Measurements from ENCODE around the gene NFKBIB. TPM values are rescaled to one million over a fixed set of nuclear protein-coding genes. Genes with fewer than 3 reads are reported as not detected.

The NFKBIB gene
- total and polyA plus RNA-seq, 2 of the 8 experiments (the other 6 are each of a cell fraction or from before 2014, with no cell fraction given): 37.3 to 44.1 TPM

DNA sequence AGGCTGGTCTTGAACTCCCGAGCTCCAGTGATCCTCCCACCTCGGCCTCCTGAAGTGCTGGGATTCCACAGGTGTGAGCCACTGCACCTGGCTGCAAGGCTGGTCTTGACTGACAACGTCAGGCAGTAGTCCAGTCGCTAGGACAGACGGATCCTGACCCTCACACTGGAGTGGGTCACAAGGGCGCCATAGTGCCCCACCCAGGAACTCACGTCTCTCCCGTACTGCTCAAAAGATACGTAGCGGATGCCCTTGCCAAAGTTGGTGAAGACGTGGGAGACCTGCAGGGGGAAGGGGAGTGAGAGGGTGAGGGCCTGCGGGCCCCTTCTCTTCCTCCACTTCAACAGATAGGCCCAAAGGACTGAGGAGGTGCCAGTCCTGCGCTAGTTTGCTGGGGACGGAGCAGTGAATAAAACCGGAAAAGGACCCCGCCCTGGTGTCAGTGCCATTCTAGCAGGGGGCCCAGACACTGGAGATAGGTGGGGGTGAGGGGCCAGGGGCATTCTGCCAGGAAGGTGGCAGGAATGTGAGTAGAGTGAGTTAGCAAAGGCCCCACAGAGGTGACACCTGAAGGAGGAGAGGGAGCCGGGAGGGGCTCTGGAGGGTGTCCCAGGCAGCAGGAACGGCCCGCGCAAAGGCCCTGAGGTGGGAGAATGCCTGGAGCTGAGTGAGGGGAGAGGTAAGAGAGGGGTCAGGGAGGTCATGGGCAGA lies 42.9 kb downstream of the NFKBIB start:
- no peak overlapping the region for H3K14ac ChIP-seq (ENCODE audit: insufficient read length)
- peaks cover 0 to 4% (median 0%) of the 10 kb centered on the region in 4 experiments; a peak in 2 of 8 replicates for H3K36me3 ChIP-seq (ENCODE audit: control insufficient read depth in 2 of 4, insufficient read depth in 4 of 4, low read length in 3 of 4)
- H2AFZ ChIP-seq (ENCODE audit: low read length): no peak overlapping the region
- no peaks in the 10 kb centered on the region for H3K23me2 ChIP-seq (ENCODE audit: low read depth, low read length)
- no peaks in the 10 kb centered on the region for H3K4me1 ChIP-seq (replicated peaks in 1 of 4; ENCODE audit: control insufficient read depth in 3 of 4, insufficient read depth in 4 of 4, low read length in 3 of 4)
- no peak overlapping the region for H2AK5ac ChIP-seq (ENCODE audit: low read depth, low read length)
- no peak overlapping the region for H3K9ac ChIP-seq (replicated peaks in 1 of 4; ENCODE audit: extremely low read depth in 1 of 4, low read depth in 3 of 4, low read length in 3 of 4)
- CTCF ChIA-PET (ENCODE audit: partially characterized antibody): interaction anchor here (14.5 kb wide), 1 partner anchor 9 kb away, joined by 120 read pairs; the partner anchor contains the start of genes MRPS12 and SARS2
- no peak overlapping the region for H3K4me3 ChIP-seq (ENCODE audit: extremely low read depth in 1 of 4, insufficient read depth in 2 of 4, low read depth in 3 of 4, low read length in 4 of 4)
- no peak overlapping the region for H2BK5ac ChIP-seq (ENCODE audit: low read depth, low read length)
- H4K20me1 ChIP-seq (replicated peaks in 1 of 2; ENCODE audit: control insufficient read depth in 1 of 2, insufficient read depth in 2 of 2, low read length in 2 of 2): no peaks in the 10 kb centered on the region
- no peak overlapping the region for H3K4ac ChIP-seq (replicated peaks; ENCODE audit: insufficient read length, low read depth, low read length)
- no peak for FAIRE-seq
- no peak overlapping the region for H2BK120ac ChIP-seq (replicated peaks; ENCODE audit: low read depth, low read length)
- DNase-seq (ENCODE audit: low read depth in 1 of 2, low spot score in 2 of 2): no peak
- H4K5ac ChIP-seq (ENCODE audit: insufficient read length, low read depth, low read length): no peak overlapping the region
- no peaks in the 10 kb centered on the region for H3K27me3 ChIP-seq (replicated peaks in 1 of 4; ENCODE audit: control insufficient read depth in 3 of 4, extremely low read depth in 1 of 4, insufficient read depth in 3 of 4, low read length in 3 of 4)
- no peak overlapping the region for H3K18ac ChIP-seq (ENCODE audit: extremely low read depth, low read length)
- no peaks in the 10 kb centered on the region for H3K9me3 ChIP-seq (ENCODE audit: insufficient read depth in 2 of 2, low read depth in 1 of 2, low read length in 1 of 2)
- H2BK12ac ChIP-seq (ENCODE audit: low read depth, low read length): no peak overlapping the region
- no peak overlapping the region for H2BK15ac ChIP-seq (ENCODE audit: low read length)
- H3K23ac ChIP-seq (ENCODE audit: insufficient read length): no peak overlapping the region
- H4K91ac ChIP-seq (replicated peaks; ENCODE audit: insufficient read length, low read length): no peak overlapping the region
- no peaks in the 10 kb centered on the region for H3K79me1 ChIP-seq (ENCODE audit: low read depth, low read length)
- H3K27ac ChIP-seq (ENCODE audit: low read depth, low read length): no peak overlapping the region
- no peak overlapping the region for H3K4me2 ChIP-seq (ENCODE audit: insufficient read depth in 1 of 2, low read depth in 2 of 2, low read length in 2 of 2)
- no peaks in the 10 kb centered on the region for H3K79me2 ChIP-seq (ENCODE audit: control insufficient read depth in 1 of 2, insufficient read depth in 2 of 2, low read length in 2 of 2)
- no peak overlapping the region; the same call in 1 of the 2 replicates for H4K8ac ChIP-seq (ENCODE audit: extremely low read depth, insufficient read depth, low read length)
- 86% methylated on average over 16 of the region's 20 CpGs; no CpG with 5 or more reads in 1 of the 2 experiments for WGBS, 2 experiments (ENCODE audit: extremely low coverage in 1 of 2, insufficient coverage in 1 of 2, insufficient read length in 1 of 2, insufficient replicate concordance in 2 of 2, low coverage in 1 of 2, low lambda C conversion rate in 2 of 2, missing lambda C conversion rate in 1 of 2)
- H3K56ac ChIP-seq (replicated peaks; ENCODE audit: insufficient read length, low read depth, low read length): no peak overlapping the region
- no peak overlapping the region for H2BK20ac ChIP-seq (ENCODE audit: low read length)
- POLR2A ChIA-PET (ENCODE audit: partially characterized antibody): interaction anchor here (0.8 kb wide), 1 partner anchor 10 kb away, joined by 5 read pairs; no protein-coding TSS in a partner anchor
- no peak for TF ChIP-seq CREB1 (IDR thresholded peaks at IDR 0.05)
- no peak for TF ChIP-seq EGR1 (IDR thresholded peaks at IDR 0.05; ENCODE audit: borderline replicate concordance, low read depth, low read length)
- no peak for TF ChIP-seq BRCA1 (IDR thresholded peaks at IDR 0.05; ENCODE audit: low read depth, low read length)
- TF ChIP-seq TEAD4 (IDR thresholded peaks at IDR 0.05; ENCODE audit: low read depth, low read length): no peak
- no peak for TF ChIP-seq FOSL1 (IDR thresholded peaks at IDR 0.05; ENCODE audit: insufficient read depth, low read depth, low read length)
- TF ChIP-seq, protein P1, sequence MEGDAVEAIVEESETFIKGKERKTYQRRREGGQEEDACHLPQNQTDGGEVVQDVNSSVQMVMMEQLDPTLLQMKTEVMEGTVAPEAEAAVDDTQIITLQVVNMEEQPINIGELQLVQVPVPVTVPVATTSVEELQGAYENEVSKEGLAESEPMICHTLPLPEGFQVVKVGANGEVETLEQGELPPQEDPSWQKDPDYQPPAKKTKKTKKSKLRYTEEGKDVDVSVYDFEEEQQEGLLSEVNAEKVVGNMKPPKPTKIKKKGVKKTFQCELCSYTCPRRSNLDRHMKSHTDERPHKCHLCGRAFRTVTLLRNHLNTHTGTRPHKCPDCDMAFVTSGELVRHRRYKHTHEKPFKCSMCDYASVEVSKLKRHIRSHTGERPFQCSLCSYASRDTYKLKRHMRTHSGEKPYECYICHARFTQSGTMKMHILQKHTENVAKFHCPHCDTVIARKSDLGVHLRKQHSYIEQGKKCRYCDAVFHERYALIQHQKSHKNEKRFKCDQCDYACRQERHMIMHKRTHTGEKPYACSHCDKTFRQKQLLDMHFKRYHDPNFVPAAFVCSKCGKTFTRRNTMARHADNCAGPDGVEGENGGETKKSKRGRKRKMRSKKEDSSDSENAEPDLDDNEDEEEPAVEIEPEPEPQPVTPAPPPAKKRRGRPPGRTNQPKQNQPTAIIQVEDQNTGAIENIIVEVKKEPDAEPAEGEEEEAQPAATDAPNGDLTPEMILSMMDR (IDR thresholded peaks at IDR 0.05; ENCODE audit: control extremely low read depth in 1 of 3, insufficient read depth in 1 of 3, low read depth in 1 of 3, low read length in 3 of 3): no peak
- no peak for TF ChIP-seq SP2 (IDR thresholded peaks at IDR 0.05; ENCODE audit: low read length)
- TF ChIP-seq RFX5 (IDR thresholded peaks at IDR 0.05; ENCODE audit: borderline replicate concordance, low read depth, low read length): no peak
- no peak for TF ChIP-seq POU5F1 (IDR thresholded peaks at IDR 0.05; ENCODE audit: low read depth, low read length)
- TF ChIP-seq POLR2A (IDR thresholded peaks at IDR 0.05; ENCODE audit: control extremely low read depth in 1 of 2, low read depth in 2 of 2, low read length in 2 of 2): no peak
- TF ChIP-seq JUN (IDR thresholded peaks at IDR 0.05; ENCODE audit: low read depth, low read length): no peak
- no peak for TF ChIP-seq SUZ12 (IDR thresholded peaks at IDR 0.05; ENCODE audit: low read length)

Data from H1 (cell line).